HL-60/S4 treated with phorbol 12-myristate 13-acetate at 8.2 ng/mL for 4 days and 3 days (cell line): ENCODE measurements around the gene DNAJC3.
"Not testable (repeated sequence)": the region's sequence is repeated elsewhere in the genome, so short reads cannot be mapped to it uniquely, and the experiment has no call there.

Experiments used
- in situ Hi-C: fragments of 300-500 bp; cut with MboI; formaldehyde crosslinking; loops from 2 replicates; pipeline ENCODE4 v1.15.0; 2022; ENCODE audit warnings: low sequenced_read_pairs

DNAJC3 gene

DNA sequence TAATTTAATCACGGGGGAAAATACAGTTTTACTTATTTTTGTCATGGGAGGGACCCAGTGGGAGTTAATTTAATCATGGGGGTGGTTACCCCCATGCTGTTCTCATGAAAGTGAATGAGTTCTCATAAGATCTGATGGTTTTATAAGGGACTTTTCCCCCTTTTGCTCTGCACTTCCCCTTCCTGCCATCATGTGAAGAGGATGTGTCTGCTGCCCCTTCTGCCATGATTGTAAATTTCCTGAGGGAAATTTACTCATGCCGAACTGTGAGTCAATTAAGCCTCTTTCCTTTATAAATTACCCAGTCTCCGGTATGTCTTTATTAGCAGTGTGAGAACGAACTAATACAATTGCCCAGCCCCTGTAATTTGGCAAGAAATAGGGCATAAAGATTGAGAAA, 35.9 kb downstream of the DNAJC3 start:
- in situ Hi-C loops: not testable (repeated sequence)

- in situ Hi-C loops: no loop called here
Measured at GRCh38 chr13:95713651-95714050, 36.7 kb downstream of the DNAJC3 start.

- in situ Hi-C loops: no loop called here
Measured at GRCh38 chr13:95714142-95714832, 37.3 kb downstream of the DNAJC3 start.

- in situ Hi-C loops: no loop called here
Measured at GRCh38 chr13:95716231-95716630, 39.3 kb downstream of the DNAJC3 start.

DNA sequence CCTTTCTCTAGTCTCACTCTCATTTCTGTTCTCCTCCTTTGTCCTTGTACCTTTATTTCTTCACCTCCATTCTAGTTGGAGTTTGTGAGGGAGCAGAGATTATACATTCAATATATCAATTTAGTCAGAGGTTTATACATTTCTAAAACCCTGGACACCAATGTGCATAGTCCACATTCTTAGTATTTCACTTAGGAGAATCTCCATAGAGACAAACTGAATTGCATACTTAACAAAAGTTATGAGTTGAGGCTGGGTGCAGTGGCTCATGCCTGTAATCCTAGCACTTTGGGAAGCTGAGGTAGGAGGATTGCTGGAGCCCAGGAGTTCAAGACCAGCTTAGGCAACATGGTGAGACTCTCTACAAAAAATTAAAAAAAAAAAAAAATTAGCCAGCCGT, 45.3 kb downstream of the DNAJC3 start:
- in situ Hi-C loops: no loop called here

- in situ Hi-C loops: no loop called here
Measured at GRCh38 chr13:95723438-95723837, 46.5 kb downstream of the DNAJC3 start.

- in situ Hi-C loops: no loop called here
Measured at GRCh38 chr13:95724252-95724651, 47.3 kb downstream of the DNAJC3 start.

- in situ Hi-C loops: no loop called here
Measured at GRCh38 chr13:95726876-95727275, 49.9 kb downstream of the DNAJC3 start.

DNA sequence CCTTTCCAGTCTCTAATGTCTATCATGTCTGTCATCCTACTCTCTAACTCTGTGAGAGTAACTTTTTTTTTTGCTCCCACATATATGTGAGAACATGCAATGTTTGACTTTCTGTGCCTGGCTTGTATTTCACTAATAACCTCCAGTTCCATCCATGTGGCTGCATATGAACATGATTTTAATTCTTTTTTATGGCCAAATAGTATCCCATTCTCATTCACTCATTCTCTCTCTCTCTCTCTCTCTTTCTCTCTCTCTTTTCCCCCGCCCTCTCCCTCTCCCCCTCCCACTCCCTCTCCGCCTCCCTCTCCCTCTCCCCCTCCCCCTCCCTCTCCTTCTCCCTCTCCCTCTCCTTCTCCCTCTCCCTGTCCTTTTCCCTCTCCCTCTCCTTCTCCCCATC, 52.0 kb downstream of the DNAJC3 start:
- in situ Hi-C loops: no loop called here

DNA sequence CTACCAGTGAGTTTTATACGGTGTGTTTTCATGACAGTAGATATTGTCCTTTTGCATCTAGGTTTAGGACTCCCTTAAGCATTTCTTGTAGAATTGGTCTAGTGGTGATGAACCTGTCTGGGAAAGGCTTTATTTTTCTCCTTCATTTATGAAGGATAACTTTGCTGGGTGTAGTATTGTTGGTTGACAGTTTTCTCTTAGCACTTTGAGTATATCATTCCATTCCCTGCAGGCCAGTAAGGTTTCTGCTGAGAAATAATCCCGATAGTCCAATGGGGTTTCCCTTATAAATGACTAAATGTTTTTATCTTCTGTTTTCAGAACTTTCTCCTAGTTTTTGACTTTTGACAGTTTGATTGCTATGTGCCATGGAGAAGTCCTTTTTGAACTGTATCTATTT, 57.2 kb downstream of the DNAJC3 start:
- in situ Hi-C loops: no loop called here

- in situ Hi-C loops: not testable (repeated sequence)
Measured at GRCh38 chr13:95740071-95740978, 63.4 kb downstream of the DNAJC3 start.

- in situ Hi-C loops: no loop called here
Measured at GRCh38 chr13:95740979-95741320, 64.0 kb downstream of the DNAJC3 start.

GRCh38 chr13:95741584-95742563, 64.9 kb downstream of the DNAJC3 start:
- in situ Hi-C loops: no loop called here

GRCh38 chr13:95743192-95743591, 66.3 kb downstream of the DNAJC3 start:
- in situ Hi-C loops: no loop called here

DNA sequence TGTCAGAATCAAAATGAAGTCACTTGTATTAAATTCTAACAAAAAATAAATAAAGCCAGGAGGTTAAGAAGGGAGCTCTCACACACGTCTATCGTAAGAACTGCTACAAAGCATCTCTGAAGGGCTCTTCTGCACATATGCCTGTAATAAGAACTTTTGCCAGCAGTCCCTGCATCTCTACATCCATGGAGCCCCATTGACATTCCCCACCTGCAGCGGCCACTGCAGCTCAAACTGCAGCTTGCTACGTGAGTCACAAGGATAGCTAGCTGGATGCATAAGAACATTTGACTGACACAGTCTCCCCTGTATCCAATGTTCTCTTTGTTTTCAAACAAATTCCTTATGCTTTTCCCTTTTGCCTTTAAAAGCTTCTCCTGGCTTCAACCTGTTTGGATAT, 68.3 kb downstream of the DNAJC3 start:
- in situ Hi-C loops: no loop called here

- in situ Hi-C loops: no loop called here
Measured at GRCh38 chr13:95745752-95746151, 68.8 kb downstream of the DNAJC3 start.

- in situ Hi-C loops: no loop called here
Measured at GRCh38 chr13:95749545-95749944, 72.6 kb downstream of the DNAJC3 start.

GRCh38 chr13:95752677-95753076, 75.7 kb downstream of the DNAJC3 start:
- in situ Hi-C loops: no loop called here

DNA sequence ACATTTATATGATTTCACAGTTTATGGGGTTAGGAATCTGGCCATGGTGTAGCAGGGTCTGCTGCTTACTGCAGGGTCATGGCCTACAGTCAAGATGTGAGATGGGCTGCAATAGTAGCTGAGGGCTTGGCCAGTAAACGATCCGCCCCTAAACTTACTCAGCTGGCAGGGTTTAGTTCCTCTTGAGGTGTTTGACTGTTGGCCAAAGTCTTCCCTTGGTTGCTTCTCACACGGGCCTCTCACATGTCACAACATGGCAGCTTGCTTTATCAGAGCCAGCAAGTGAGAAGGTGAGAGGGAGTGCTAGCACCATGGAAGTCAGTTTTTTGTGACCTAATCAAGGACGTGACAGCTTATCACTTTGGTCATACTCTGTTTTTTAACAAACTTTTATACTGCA, 77.1 kb downstream of the DNAJC3 start:
- in situ Hi-C loops: no loop called here

DNA sequence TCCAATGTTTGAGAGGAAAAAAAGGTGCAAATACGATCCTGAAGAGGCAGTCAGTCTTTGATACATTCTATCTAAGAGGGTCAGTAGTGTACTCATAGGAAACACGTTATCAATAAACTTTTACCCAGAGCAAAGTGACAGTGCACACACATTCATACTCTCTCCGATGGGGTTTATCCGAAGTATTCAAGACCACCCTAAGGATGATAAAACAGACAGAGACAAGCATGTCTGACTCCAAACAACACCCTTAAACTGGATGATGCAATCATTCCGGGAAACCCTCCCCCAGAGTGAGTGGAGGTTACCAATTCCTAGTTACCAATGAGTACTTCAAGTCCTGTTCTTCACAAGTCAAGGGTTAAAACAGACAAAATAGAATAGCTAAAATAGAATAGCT, 79.1 kb downstream of the DNAJC3 start:
- in situ Hi-C loops: no loop called here

DNA sequence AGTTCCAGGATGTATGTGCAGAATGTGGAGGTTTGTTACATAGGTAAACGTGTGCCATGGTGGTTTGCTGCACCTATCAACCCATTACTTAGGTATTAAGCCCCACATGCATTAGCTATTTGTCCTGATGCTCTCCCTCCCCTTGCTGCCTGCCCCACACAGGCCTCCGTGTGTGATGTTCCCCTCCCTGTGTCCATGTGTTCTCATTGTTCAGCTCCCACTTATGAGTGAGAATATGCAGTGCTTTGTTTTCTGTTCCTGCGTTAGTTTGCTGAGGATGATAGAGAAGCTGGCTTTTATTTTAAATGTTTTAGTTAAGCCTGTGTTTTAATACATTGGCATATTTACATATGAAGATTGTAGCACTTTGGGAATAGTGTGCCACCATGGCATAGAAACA, 85.7 kb downstream of the DNAJC3 start:
- in situ Hi-C loops: not testable (repeated sequence)
